Measurements from ENCODE around the gene B3GNT8.
"Not testable (repeated sequence)": the region's sequence is repeated elsewhere in the genome, so short reads cannot be mapped to it uniquely, and the experiment has no call there.

Gene B3GNT8

DNA sequence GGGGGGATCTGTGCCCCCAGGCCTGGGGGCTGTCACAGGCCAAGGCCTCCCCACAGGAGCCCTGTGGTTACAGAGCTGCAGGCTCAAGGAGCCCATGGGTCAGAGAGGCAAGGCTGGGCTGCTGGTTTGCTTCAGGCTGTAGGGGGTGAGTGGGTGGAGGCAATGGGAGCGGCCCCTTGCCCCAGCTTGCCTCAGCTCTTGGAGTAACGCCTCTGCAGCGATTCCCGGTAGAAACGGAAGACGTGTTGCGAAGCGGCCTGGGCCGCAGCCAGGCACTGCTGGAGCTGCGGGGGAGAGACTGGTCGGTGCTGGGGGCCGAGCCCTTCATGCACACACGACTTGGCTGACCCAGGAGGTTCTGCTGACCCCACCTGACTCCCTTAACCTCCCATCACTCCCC is 40.7 kb downstream of the B3GNT8 start:
- DNase-seq (ENCODE audit: low spot score) = no peak

DNA sequence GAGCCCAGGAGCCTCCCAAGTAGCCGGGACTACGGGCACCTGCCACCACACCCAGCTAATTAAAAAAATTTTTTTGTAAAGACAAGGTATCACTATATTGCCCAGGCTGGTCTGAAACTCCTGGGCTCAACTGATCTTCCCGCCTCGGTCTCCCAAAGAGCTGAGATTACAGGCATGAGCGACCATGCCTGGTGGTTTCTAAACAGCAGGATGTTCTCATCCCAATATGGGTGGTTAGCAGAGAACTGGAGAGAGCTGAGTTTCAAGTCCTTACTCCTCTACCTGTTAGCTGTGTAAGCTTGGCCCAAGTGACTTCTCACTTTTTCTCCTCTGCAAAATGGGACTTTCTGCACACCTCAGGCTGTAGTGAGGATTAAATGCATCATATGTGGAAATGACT is 42.8 kb downstream of the B3GNT8 start:
- DNase-seq (ENCODE audit: low spot score) = no peak

GRCh38 chr19:41381536-41381935 is 45.6 kb downstream of the B3GNT8 start:
- DNase-seq (ENCODE audit: low spot score) = not testable (repeated sequence)

- DNase-seq (ENCODE audit: low spot score) = peak; percentile 66
Observed at GRCh38 chr19:41377977-41378709, 49.0 kb downstream of the B3GNT8 start.

- DNase-seq (ENCODE audit: low spot score) = no peak
Observed at GRCh38 chr19:41376998-41377365, 50.2 kb downstream of the B3GNT8 start.

DNA sequence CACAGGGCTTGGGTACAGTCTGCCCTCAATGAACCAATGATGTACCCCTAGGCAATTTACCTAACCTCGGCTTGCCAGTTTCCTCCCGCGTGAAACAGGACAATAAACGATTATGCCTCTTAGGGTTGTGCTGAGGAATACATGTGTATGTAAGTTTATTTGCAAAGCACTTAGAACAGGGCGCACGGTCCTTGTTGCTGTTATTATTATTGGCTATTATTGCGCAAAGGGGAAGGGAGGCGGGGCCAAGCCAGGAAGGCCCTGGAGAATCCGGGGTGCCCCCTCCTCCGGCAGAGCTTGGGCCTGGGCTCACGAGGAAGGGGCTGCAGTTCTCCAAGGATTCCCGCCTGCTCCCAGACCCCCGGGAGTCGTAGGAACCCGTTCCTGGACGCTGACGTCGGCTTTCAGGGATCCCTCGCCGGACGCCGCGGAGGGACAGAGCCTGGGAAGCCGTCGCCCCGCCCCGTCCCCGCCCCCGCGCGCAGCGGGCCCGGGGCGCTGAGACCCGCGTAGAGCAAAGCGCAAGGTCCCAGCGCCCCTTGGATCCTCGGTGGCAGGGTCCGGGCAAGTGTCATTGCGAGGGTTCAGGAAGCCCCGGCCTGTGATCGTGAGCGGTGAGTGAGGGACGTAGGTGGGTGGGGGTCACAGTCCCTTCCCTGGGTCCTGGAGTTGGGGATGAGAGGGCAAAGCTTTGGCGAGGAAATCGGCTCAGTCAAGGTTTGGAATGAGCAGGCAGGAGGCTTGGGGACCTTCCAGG is 50.8 kb downstream of the B3GNT8 start, which contains the start of gene TMEM91:
TSS of gene TMEM91 (plus strand) at position 293 of the 757 bp plus-strand sequence. CDS start 1,777 bp downstream, outside the sequence.
- DNase-seq (ENCODE audit: low spot score) = no peak

Measured in D341Med (cell line).